ENCODE measurements around the gene ZMIZ1.

Gene ZMIZ1

DNA sequence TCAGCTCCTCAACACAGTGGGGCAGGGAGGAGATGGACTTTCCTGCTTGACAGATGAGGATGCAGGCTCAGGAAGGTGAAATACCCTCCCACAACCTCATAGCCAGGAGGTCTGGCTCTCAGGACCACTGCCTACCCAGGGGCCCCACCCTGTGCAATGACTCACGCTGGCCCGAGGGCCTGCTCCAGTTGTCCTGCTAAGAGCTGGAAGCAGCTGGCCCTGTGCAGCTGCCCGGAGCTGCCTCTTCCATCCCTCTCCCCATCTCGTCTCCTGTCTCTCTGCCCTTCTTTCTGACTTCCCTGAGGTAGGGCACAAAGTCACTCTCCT is 123.9 kb downstream of the ZMIZ1 start:
- TF ChIP-seq, protein P1, sequence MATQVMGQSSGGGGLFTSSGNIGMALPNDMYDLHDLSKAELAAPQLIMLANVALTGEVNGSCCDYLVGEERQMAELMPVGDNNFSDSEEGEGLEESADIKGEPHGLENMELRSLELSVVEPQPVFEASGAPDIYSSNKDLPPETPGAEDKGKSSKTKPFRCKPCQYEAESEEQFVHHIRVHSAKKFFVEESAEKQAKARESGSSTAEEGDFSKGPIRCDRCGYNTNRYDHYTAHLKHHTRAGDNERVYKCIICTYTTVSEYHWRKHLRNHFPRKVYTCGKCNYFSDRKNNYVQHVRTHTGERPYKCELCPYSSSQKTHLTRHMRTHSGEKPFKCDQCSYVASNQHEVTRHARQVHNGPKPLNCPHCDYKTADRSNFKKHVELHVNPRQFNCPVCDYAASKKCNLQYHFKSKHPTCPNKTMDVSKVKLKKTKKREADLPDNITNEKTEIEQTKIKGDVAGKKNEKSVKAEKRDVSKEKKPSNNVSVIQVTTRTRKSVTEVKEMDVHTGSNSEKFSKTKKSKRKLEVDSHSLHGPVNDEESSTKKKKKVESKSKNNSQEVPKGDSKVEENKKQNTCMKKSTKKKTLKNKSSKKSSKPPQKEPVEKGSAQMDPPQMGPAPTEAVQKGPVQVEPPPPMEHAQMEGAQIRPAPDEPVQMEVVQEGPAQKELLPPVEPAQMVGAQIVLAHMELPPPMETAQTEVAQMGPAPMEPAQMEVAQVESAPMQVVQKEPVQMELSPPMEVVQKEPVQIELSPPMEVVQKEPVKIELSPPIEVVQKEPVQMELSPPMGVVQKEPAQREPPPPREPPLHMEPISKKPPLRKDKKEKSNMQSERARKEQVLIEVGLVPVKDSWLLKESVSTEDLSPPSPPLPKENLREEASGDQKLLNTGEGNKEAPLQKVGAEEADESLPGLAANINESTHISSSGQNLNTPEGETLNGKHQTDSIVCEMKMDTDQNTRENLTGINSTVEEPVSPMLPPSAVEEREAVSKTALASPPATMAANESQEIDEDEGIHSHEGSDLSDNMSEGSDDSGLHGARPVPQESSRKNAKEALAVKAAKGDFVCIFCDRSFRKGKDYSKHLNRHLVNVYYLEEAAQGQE (IDR thresholded peaks at IDR 0.05; ENCODE audit: insufficient read depth in 1 of 2, low read depth in 2 of 2, low read length in 2 of 2), result no peak
- TF ChIP-seq POLR2AphosphoS5 (IDR thresholded peaks at IDR 0.05; ENCODE audit: low read depth, low read length), result no peak
- TF ChIP-seq TAF1 (IDR thresholded peaks at IDR 0.05; ENCODE audit: borderline replicate concordance, insufficient read depth, low read length), result no peak
- TF ChIP-seq FOXP2 (optimal IDR thresholded peaks at IDR 0.05; ENCODE audit: borderline replicate concordance, extremely low read depth, extremely low read length, insufficient read depth), result no peak
- TF ChIP-seq SIN3A (IDR thresholded peaks at IDR 0.05; ENCODE audit: borderline replicate concordance, insufficient read depth, low read length), result no peak

DNA sequence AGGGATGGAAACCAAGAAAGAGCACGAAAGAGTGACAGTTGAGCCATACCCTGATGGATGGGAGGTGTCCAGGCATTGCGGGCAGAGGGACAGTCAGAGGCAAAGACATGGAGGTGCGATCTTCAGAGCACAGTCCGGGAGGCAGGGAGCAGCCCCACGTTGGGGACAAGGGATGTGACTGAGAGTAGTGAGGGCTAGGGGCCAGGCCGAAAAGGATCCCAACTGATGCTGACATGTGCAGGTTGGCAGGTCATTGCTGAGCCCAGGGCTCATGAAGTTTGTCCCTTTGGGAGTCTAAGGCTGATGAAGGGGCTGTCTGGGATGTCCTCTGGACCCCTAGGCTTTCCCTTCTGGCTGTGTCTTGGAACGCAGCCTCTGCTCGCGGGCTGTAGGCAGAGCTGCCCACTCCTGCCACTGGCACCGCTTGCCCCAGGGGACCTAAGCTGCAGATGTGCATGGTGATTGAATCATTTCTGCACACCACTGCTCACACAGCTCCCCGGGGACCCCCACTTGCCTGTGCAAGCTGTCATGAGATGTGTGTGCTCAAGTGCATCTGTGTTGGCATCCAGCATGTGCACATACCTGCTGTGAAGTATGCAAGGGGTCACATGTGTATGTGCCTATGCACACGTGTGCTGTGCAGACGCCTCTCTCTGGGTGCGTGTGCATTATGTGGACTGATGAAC is 125.1 kb downstream of the ZMIZ1 start:
- TF ChIP-seq, protein P1 (IDR thresholded peaks at IDR 0.05; ENCODE audit: insufficient read depth in 1 of 2, low read depth in 2 of 2, low read length in 2 of 2), result no peak
- TF ChIP-seq TAF1 (IDR thresholded peaks at IDR 0.05; ENCODE audit: borderline replicate concordance, insufficient read depth, low read length), result no peak
- TF ChIP-seq FOXP2 (optimal IDR thresholded peaks at IDR 0.05; ENCODE audit: borderline replicate concordance, extremely low read depth, extremely low read length, insufficient read depth), result no peak
- no peak for TF ChIP-seq SIN3A (IDR thresholded peaks at IDR 0.05; ENCODE audit: borderline replicate concordance, insufficient read depth, low read length)
- TF ChIP-seq POLR2AphosphoS5 (IDR thresholded peaks at IDR 0.05; ENCODE audit: low read depth, low read length), result no peak

DNA sequence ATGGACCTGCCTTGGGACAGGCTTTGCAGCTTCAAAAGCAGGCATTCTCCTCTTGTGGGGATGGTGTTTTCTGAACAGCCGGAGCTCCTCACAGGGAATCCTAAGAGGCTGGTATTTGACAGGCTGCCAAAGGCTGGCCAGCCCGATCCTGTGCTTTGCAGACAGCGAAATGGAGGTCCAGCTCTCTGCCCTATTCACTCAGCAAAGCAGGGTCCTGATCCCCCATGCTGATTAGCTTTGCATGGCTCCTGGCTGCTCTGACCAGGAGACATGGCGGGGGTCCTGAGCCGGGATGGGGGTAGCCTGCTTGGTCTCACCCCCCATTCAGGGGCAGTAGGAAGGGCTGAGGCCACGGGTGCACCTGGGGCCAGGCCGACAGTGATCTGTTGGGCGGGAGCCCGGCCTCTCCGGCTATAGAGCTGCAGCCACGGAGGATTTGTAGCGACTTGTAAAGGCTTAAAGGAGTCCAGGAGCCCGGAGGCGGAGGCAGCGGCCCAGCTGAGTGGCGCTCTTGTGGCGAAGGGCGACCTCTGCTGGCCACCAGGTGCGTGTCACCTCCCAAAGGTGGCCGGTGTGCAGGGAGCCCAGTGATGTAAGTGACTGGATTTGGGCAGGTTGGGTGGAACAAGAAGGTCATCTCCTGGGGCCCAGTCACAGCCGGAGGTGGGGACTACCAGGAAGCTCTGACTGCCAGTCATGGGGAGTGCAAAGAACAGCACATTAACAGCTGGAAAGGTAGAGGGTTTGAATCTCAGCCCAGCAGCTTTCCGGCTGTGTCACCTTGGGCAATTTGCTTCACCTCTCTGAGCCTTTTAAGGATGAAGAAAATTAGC is 126.5 kb downstream of the ZMIZ1 start:
- no peak for TF ChIP-seq FOXP2 (optimal IDR thresholded peaks at IDR 0.05; ENCODE audit: borderline replicate concordance, extremely low read depth, extremely low read length, insufficient read depth)
- TF ChIP-seq POLR2AphosphoS5 (IDR thresholded peaks at IDR 0.05; ENCODE audit: low read depth, low read length), result no peak
- TF ChIP-seq SIN3A (IDR thresholded peaks at IDR 0.05; ENCODE audit: borderline replicate concordance, insufficient read depth, low read length), result no peak
- no peak for TF ChIP-seq TAF1 (IDR thresholded peaks at IDR 0.05; ENCODE audit: borderline replicate concordance, insufficient read depth, low read length)
- TF ChIP-seq, protein P1 (IDR thresholded peaks at IDR 0.05; ENCODE audit: insufficient read depth in 1 of 2, low read depth in 2 of 2, low read length in 2 of 2), result no peak

DNA sequence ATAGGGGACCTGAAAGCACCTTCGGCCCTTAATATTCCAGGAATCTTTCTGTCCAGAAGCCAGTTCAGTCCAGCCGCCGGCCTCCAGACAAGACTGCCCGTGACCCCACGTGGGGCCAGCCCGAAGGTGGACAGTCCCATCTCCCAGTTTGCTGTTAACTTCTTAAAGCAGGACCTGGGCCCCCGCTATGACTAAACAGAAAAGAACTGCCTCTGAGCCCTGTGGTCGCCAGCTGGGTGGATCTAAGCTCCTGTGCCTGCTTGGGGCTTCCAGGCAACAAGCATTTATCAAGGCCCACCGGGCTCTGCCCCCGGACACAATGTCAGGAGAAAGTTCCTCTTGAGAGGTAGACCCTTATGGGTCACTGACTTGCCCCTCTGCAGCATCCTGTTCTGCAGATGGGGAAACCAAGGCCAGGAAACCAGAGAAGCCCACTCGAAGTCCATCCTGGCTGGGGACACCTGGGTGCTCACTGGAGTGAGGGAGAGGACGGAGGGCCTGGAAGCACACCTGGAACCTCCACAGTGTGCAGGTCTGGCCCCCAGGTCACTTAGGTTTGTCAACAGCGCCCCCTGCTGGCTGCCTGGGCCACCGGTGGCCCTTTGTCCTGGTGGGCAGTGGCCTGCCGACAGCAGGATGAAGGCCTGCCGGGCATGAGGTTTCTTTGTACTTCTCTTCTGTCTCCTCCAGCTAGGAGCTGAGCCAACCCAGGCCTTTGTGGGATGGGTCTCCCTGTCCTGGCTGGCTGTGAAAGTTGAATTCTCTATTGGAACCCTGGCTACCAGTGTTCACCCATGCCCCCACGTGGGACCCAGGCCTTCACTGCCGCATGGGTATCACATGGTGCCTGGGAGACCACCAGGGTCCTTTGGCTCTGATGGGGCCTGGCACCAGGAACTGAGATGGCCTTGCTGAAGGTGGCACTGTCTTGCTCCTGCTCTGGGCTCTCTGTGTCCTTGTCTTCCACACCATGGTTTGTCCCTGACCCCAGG is 128.0 kb downstream of the ZMIZ1 start:
- TF ChIP-seq POLR2AphosphoS5 (IDR thresholded peaks at IDR 0.05; ENCODE audit: low read depth, low read length), result no peak
- TF ChIP-seq SIN3A (IDR thresholded peaks at IDR 0.05; ENCODE audit: borderline replicate concordance, insufficient read depth, low read length), result no peak
- no peak for TF ChIP-seq FOXP2 (optimal IDR thresholded peaks at IDR 0.05; ENCODE audit: borderline replicate concordance, extremely low read depth, extremely low read length, insufficient read depth)
- TF ChIP-seq, protein P1 (IDR thresholded peaks at IDR 0.05; ENCODE audit: insufficient read depth in 1 of 2, low read depth in 2 of 2, low read length in 2 of 2), result no peak
- no peak for TF ChIP-seq TAF1 (IDR thresholded peaks at IDR 0.05; ENCODE audit: borderline replicate concordance, insufficient read depth, low read length)
